HG03521 (cell line): Measurements from ENCODE around the gene LRRC3C.
A peak's percentile ranks its signal among the peaks of the same experiment; 100 is the strongest.
"Not testable (repeated sequence)": the region's sequence is repeated elsewhere in the genome, so short reads cannot be mapped to it uniquely, and the experiment has no call there.

Experiments
- ATAC-seq: cut with Tn5 transposase; IDR thresholded peaks from one replicate; pipeline ENCODE4 v1.9.1; 2021; ENCODE audit warnings: mild to moderate bottlenecking, moderate library complexity; ENCODE audit not compliant: unreplicated experiment

Gene LRRC3C

GRCh38 chr17:39946551-39947330 lies 19.2 kb downstream of the LRRC3C start:
- no peak for ATAC-seq

- ATAC-seq, result not testable (repeated sequence)
Observed at GRCh38 chr17:39948489-39948828, 20.9 kb downstream of the LRRC3C start.

GRCh38 chr17:39949028-39949427 lies 21.5 kb downstream of the LRRC3C start:
- no peak for ATAC-seq

- no peak for ATAC-seq
Observed at GRCh38 chr17:39950871-39951348, 23.4 kb downstream of the LRRC3C start.

- no peak for ATAC-seq
Observed at GRCh38 chr17:39951924-39952679, 24.6 kb downstream of the LRRC3C start.

GRCh38 chr17:39952680-39953470 lies 25.3 kb downstream of the LRRC3C start:
- ATAC-seq, result peak; percentile 75

GRCh38 chr17:39953471-39953888 lies 25.9 kb downstream of the LRRC3C start:
- ATAC-seq, result no peak

GRCh38 chr17:39954876-39955275 lies 27.3 kb downstream of the LRRC3C start:
- no peak for ATAC-seq

- no peak for ATAC-seq
Observed at GRCh38 chr17:39955726-39956225, 28.2 kb downstream of the LRRC3C start.

GRCh38 chr17:39960524-39961041 lies 33.1 kb downstream of the LRRC3C start:
- no peak for ATAC-seq

GRCh38 chr17:39962642-39963220 lies 35.2 kb downstream of the LRRC3C start, which contains the start of gene GSDMA:
Gene GSDMA, plus strand, starts transcription at chr17:39963004. Its CDS starts 2,684 bp downstream, at chr17:39965688.
- no peak for ATAC-seq

- no peak for ATAC-seq
Observed at GRCh38 chr17:39963829-39964228, 36.3 kb downstream of the LRRC3C start.

- no peak for ATAC-seq
Observed at GRCh38 chr17:39965017-39965699, 37.6 kb downstream of the LRRC3C start.

- no peak for ATAC-seq
Observed at GRCh38 chr17:39966771-39967170, 39.2 kb downstream of the LRRC3C start.

- ATAC-seq, result no peak
Observed at GRCh38 chr17:39968761-39969160, 41.2 kb downstream of the LRRC3C start.

- no peak for ATAC-seq
Observed at GRCh38 chr17:39969375-39969774, 41.8 kb downstream of the LRRC3C start.

- ATAC-seq, result no peak
Observed at GRCh38 chr17:39970157-39970692, 42.7 kb downstream of the LRRC3C start.

GRCh38 chr17:39971076-39971603 lies 43.6 kb downstream of the LRRC3C start:
- no peak for ATAC-seq

GRCh38 chr17:39972271-39972670 lies 44.7 kb downstream of the LRRC3C start:
- no peak for ATAC-seq
